Activated naive CD4-positive, alpha-beta T cell treated with anti-CD3 and anti-CD28 coated beads for 36 hours (primary cell): Measurements from ENCODE around the gene CD82. TPM values are rescaled to one million over a fixed set of nuclear protein-coding genes. Genes with fewer than 3 reads are reported as not detected.
"Not testable (repeated sequence)": the region's sequence is repeated elsewhere in the genome, so short reads cannot be mapped to it uniquely, and the experiment has no call there.

Experiments used
- CTCF ChIA-PET: fragments of 350-600 bp; sonication (Branson Sonifier 250); formaldehyde crosslinking; loops from one replicate; lab custom pipeline; 2021; ENCODE audit warnings: antibody characterized with exemption; lab: Charles Lee
- DNase-seq: peaks from one replicate; pipeline ENCODE4 v3.0.0-alpha.2; 2020
- H3K27ac Mint-ChIP-seq: one replicate; pipeline ENCODE4 v1.8.0; 2021; ENCODE audit warnings: mild to moderate bottlenecking, mixed read lengths
- H3K27me3 Mint-ChIP-seq: one replicate; pipeline ENCODE4 v1.8.0; 2021; ENCODE audit warnings: low read depth, mixed read lengths
- H3K36me3 Mint-ChIP-seq: one replicate; pipeline ENCODE4 v1.8.0; 2021; ENCODE audit warnings: low read depth, mixed read lengths
- H3K4me1 Mint-ChIP-seq: one replicate; pipeline ENCODE4 v1.8.0; 2021; ENCODE audit warnings: low read depth, mixed read lengths
- H3K4me3 Mint-ChIP-seq: one replicate; pipeline ENCODE4 v1.8.0; 2021; ENCODE audit warnings: mild to moderate bottlenecking, moderate library complexity, mixed read lengths
- H3K9me3 Mint-ChIP-seq: one replicate; pipeline ENCODE4 v1.8.0; 2021; ENCODE audit warnings: mixed read lengths
- intact Hi-C: fragments of 100-400 bp; cut with micrococcal nuclease; formaldehyde crosslinking; loops from one replicate; pipeline ENCODE4 v1.15.1; 2023
- total RNA-seq, 2 experiments: library from RNA; stranded (reverse); gene quantifications; one replicate each; pipeline ENCODE4 v1.2.3, GENCODE V29; 2021

Gene CD82
- total RNA-seq, 2 experiments from 2014 or later = 140 to 141 TPM

DNA sequence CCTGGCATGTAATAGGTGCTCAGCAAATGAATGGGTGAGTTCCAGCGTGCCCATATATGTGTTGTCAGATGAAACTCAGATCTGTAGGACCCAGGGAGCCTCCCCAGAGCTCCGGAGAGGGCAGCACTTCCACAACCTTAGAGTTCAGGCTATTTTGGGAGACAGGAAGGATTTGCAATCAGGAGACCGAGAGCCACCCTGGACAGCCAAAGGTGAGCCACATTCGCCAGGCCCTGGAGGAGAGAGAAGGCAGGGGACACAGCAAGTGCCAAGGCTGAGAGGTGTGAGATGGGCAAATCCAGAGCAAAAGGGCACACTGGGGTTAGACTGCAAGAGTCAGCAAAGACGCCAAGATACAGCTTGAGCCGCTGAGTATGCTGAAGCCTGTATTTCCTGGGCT, 66.4 kb downstream of the CD82 start:
- CTCF ChIA-PET = interaction anchor here (0.8 to 4.5 kb wide), 6 partner anchors 9 to 108 kb away, joined by 3 to 30 read pairs (median 5); no protein-coding TSS in a partner anchor
- intact Hi-C loops = loop anchor here (1.0 kb wide), 1 partner anchor 75 kb away; no protein-coding TSS in a partner anchor
- no peak overlapping the region for H3K27ac Mint-ChIP-seq
- H3K9me3 Mint-ChIP-seq = no peaks in the 10 kb centered on the region
- no peak for DNase-seq
- H3K4me3 Mint-ChIP-seq = no peak overlapping the region
- H3K36me3 Mint-ChIP-seq = no peaks in the 10 kb centered on the region
- H3K27me3 Mint-ChIP-seq = peaks cover 2% of the 10 kb centered on the region
- H3K4me1 Mint-ChIP-seq = peaks cover 11% of the 10 kb centered on the region

DNA sequence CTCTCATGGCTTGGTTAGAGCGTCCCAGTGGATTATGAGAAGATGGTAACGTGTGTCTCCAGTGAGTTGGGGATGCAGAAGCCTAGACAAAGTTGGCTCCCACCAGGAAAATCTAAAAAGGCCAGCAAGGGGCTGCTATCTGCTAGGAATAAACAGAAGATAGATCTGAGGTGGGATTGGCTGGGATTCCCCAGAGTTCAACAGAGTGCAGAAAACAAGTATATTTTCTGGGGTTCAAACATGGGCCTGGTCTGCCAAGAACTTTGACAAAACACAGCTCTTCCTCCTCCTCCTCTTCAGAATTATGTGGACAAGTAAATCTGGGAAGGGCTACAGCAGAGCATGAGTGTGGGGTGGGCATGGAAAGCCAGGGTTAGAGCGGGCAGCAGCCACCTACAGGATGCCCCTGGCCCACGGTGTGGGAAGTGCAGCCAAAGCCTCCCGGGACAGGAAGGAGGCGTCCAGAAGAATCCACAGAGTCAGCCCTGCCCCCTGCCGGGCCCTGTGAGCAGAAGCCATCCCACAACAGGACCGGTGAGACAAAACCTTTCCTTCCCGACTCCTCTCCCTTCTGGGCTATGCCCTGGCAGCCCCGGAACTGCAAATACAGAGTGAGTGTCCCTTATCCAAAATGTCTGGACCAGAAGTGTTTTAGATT, 67.1 kb downstream of the CD82 start:
- intact Hi-C loops = loop anchor here (1.0 kb wide), 2 partner anchors 75 to 279 kb away; no protein-coding TSS in a partner anchor
- Mint-ChIP-seq H3K9me3 (no peaks in the 10 kb centered on the region), H3K4me1 (peaks cover 11% of the 10 kb centered on the region), H3K4me3 (no peak overlapping the region), H3K27ac (no peak overlapping the region), H3K27me3 (peaks cover 2% of the 10 kb centered on the region), H3K36me3 (no peaks in the 10 kb centered on the region)
- peak; percentile 70 for DNase-seq
- CTCF ChIA-PET = interaction anchor here (0.8 to 4.5 kb wide), 9 partner anchors 8 to 143 kb away, joined by 3 to 30 read pairs (median 5); partner anchors contain the start of gene CD82

DNA sequence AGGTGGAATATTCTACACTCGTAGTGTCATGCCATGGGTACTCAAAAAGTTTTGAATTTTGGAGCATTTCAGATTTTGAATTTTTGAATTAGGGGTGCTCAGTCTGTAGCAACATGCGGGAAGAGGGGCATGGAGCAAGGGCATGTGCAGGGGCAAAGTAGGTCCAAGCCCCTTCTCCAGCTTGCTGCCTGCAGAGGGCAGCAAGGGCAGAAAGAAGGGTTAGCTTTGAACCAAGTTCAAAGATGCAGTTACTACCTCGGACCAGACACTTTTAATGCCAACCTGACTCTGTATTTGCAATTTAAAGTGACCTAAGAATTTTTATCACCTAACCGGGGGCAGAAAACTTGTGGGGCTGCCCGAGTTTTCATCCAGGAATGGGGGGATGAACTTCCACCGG, 68.2 kb downstream of the CD82 start:
- no peaks in the 10 kb centered on the region for H3K9me3 Mint-ChIP-seq
- DNase-seq = no peak
- no peak overlapping the region for H3K4me3 Mint-ChIP-seq
- intact Hi-C loops = loop anchor here (1.0 kb wide), 1 partner anchor 278 kb away; no protein-coding TSS in a partner anchor
- H3K27me3 Mint-ChIP-seq = peaks cover 2% of the 10 kb centered on the region
- H3K27ac Mint-ChIP-seq = no peak overlapping the region
- H3K36me3 Mint-ChIP-seq = no peaks in the 10 kb centered on the region
- H3K4me1 Mint-ChIP-seq = peaks cover 11% of the 10 kb centered on the region
- CTCF ChIA-PET = interaction anchor here (0.7 to 4.5 kb wide), 8 partner anchors 12 to 395 kb away, joined by 3 to 30 read pairs (median 4); no protein-coding TSS in a partner anchor

DNA sequence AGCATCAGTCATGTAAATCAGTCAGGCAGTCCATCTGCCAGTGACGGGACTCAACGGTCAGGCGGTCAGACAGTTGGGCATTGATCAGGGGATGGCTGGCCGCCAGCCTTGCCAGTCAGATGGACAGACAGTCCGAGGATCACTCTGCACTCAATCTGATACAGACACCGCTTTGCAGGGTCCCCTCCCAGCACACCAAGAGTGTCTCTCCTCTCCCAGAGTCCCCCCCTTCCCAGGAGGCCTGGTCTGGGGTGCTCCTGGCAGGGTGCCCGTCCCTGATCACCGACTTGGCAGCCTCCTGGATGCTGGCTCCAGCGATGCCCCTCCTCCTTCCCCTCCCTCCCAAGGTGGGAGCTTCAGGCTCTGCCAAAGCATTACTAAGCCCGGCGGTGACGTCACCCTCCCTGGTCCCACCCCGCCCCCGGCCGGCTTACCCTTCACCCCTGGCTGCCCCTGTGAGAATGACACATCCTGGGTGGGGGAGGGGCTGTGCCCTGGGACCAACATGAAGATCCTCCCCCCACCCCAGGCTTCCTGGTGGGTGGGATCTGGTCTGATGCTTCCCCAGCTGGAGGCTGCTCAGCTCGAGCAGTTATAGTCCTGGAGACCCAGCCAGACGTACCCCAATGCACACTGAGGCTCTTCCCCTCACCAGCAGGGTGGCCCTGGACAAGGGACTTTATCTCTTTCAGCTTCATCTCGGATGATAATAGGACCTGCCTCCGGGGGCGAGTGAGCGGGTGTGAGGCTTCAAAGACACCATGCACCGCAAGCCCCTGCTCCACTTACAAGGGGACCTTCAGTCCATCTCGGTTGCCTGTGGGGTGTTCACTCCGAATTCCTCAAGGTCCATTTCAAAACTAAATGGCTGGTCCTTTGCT, 69.2 kb downstream of the CD82 start:
- no peak overlapping the region for H3K27ac Mint-ChIP-seq
- H3K9me3 Mint-ChIP-seq = no peaks in the 10 kb centered on the region
- no peak overlapping the region for H3K4me3 Mint-ChIP-seq
- intact Hi-C loops = no loop called here
- H3K27me3 Mint-ChIP-seq = peaks cover 2% of the 10 kb centered on the region
- peaks cover 11% of the 10 kb centered on the region for H3K4me1 Mint-ChIP-seq
- no peak for DNase-seq
- H3K36me3 Mint-ChIP-seq = no peaks in the 10 kb centered on the region
- CTCF ChIA-PET = interaction anchor here (0.7 to 4.5 kb wide), 6 partner anchors 13 to 396 kb away, joined by 3 to 30 read pairs (median 4); no protein-coding TSS in a partner anchor

DNA sequence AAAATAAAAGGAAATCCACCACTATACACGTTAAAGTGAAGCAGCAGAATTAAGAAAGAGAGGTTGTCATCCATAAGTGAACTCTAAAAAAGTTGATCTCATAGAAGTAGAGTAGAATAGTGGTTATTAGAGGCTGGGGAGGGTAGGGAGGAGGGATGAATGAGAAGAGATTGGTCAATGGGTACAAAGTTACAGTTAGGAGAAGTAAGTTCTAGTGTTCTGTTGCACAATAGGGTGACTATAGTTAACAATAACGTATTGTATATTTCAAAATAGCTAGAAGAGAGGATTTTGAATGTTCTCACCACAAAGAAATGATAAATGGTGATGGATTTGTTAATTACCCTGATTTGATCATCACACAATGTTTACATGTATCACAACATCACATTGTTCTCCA, 72.0 kb downstream of the CD82 start:
- CTCF ChIA-PET = no interaction called here
- Mint-ChIP-seq H3K27me3 (peaks cover 2% of the 10 kb centered on the region), H3K4me3 (no peak overlapping the region), H3K36me3 (no peaks in the 10 kb centered on the region), H3K9me3 (peaks cover 7% of the 10 kb centered on the region), H3K27ac (no peak overlapping the region), H3K4me1 (peaks cover 11% of the 10 kb centered on the region)
- intact Hi-C loops = no loop called here
- DNase-seq = no peak

DNA sequence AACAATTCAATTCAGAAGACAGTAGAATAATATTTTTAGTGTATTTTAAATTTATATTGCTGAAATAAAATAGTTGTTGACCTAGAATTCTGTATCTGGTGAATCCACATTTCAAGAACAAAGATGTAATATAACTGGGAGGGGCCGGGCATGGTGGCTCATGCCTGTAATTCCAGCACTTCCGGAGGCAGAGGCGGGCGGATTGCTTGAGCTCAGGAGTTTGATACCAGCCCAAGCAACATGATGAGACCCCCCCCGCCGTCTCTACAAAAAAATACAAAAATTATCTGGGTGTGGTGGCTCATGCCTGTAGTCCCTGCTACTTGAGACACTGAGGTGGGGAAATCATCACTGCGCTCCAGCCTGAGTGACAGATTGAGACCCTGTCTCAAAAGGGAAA, 72.6 kb downstream of the CD82 start:
- intact Hi-C loops = no loop called here
- H3K27ac Mint-ChIP-seq = no peak overlapping the region
- CTCF ChIA-PET = no interaction called here
- no peaks in the 10 kb centered on the region for H3K36me3 Mint-ChIP-seq
- peaks cover 7% of the 10 kb centered on the region for H3K4me1 Mint-ChIP-seq
- H3K9me3 Mint-ChIP-seq = peaks cover 11% of the 10 kb centered on the region
- H3K4me3 Mint-ChIP-seq = no peak overlapping the region
- H3K27me3 Mint-ChIP-seq = peaks cover 2% of the 10 kb centered on the region
- no peak for DNase-seq

DNA sequence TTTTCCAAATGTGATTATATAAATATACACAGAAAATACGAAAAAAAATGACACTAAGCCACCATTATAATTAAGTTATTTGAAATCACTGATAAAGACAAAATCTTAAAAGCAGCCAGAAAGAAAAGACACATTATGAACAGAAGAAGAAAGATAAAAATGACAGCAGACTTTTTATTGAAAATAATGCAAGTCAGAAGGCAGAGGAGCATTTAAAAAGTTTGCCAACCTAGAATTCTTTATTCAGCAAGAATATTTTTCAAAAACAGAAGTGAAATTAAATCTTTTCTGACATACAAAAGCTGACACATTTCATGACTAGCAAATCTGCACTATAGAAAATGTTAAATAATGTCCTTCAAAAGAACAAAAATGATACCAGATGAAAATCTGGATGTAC, 77.8 kb downstream of the CD82 start:
- Mint-ChIP-seq H3K27me3 (no peaks in the 10 kb centered on the region), H3K4me3 (no peak overlapping the region), H3K4me1 (no peaks in the 10 kb centered on the region), H3K36me3 (peaks cover 1% of the 10 kb centered on the region), H3K27ac (no peak overlapping the region), H3K9me3 (peaks cover 24% of the 10 kb centered on the region)
- no peak for DNase-seq
- intact Hi-C loops = no loop called here
- CTCF ChIA-PET = no interaction called here

DNA sequence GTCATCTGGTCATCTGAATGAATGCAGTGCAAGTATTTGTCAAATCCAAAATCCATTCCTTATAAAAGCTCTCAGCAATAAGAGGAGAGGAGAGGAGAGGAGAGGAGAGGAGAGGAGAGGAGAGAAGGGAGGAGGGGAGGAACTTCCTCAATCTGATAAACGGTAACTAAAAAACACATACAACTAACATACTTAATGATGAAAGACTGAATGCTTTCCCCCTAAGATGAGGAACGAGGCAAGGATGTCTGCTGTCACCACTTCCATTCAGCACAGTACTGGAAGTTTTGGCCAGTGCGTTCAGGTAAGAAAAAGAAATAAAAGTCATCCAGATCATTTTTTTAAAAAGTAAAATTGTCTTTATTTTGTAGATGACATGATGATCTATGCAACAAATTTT, 80.4 kb downstream of the CD82 start:
- Mint-ChIP-seq H3K36me3 (peaks cover 1% of the 10 kb centered on the region), H3K27ac (no peak overlapping the region), H3K4me1 (no peaks in the 10 kb centered on the region), H3K9me3 (peaks cover 24% of the 10 kb centered on the region), H3K27me3 (no peaks in the 10 kb centered on the region), H3K4me3 (no peak overlapping the region)
- intact Hi-C loops = no loop called here
- CTCF ChIA-PET = interaction anchor here (0.7 kb wide), 1 partner anchor 353 kb away, joined by 3 read pairs; no protein-coding TSS in a partner anchor
- no peak for DNase-seq

DNA sequence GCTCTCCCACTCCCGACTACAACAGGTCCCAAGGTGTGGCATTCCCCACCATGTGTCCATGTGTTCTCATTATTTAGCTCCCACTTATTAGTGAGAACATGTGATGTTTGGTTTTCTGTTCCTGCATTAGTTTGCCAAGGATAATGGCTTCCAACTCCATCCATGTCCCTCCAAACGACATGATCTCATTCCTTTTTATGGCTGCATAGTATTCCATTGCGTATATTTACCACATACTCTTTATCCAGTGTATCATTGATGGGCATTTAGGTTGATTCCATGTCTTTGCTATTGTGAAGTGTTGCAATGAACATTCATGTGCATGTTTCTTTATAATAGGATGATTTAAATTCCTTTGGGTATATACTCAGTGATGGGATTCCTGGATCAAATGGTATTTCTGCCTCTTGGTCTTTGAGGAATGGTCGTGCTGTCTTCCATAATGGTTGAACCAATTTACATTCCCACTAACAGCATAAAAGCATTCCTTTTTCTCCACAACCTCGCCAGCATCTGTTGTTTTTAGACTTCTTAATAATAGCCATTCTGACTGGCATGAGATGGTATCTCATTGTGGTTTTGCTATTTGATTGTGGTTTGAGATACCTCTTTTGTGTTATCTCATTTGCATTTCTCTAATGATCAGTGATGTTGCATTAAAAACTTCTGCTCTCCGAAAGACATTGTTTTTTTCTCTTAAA, 81.9 kb downstream of the CD82 start:
- H3K4me3 Mint-ChIP-seq, CTCF ChIA-PET, H3K4me1 Mint-ChIP-seq, intact Hi-C loops, H3K36me3 Mint-ChIP-seq, DNase-seq, H3K27ac Mint-ChIP-seq, H3K27me3 Mint-ChIP-seq: not testable (repeated sequence)
- H3K9me3 Mint-ChIP-seq = peaks cover 18% of the 10 kb centered on the region

DNA sequence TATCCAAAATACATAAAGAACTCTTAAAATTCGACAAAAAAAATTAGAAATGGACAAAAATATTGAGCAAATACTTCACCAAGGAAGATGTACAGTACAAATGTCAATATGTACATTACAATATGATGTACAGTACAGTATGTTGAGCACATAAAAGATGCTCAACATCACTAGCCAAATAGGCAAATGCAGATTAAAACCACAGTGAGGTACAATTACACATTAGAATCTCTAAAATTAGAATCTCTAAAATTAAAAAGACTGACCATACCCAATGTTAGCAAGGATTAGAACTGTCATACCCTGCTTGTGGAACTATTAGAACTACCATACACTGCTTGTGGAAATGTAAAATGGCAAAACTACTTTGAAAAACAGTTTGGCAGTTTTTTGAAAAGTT, 82.6 kb downstream of the CD82 start:
- CTCF ChIA-PET = no interaction called here
- intact Hi-C loops = no loop called here
- peaks cover 13% of the 10 kb centered on the region for H3K9me3 Mint-ChIP-seq
- H3K4me1 Mint-ChIP-seq = no peaks in the 10 kb centered on the region
- DNase-seq = no peak
- H3K27ac Mint-ChIP-seq = no peak overlapping the region
- peaks cover 4% of the 10 kb centered on the region for H3K27me3 Mint-ChIP-seq
- H3K36me3 Mint-ChIP-seq = peaks cover 1% of the 10 kb centered on the region
- no peak overlapping the region for H3K4me3 Mint-ChIP-seq

DNA sequence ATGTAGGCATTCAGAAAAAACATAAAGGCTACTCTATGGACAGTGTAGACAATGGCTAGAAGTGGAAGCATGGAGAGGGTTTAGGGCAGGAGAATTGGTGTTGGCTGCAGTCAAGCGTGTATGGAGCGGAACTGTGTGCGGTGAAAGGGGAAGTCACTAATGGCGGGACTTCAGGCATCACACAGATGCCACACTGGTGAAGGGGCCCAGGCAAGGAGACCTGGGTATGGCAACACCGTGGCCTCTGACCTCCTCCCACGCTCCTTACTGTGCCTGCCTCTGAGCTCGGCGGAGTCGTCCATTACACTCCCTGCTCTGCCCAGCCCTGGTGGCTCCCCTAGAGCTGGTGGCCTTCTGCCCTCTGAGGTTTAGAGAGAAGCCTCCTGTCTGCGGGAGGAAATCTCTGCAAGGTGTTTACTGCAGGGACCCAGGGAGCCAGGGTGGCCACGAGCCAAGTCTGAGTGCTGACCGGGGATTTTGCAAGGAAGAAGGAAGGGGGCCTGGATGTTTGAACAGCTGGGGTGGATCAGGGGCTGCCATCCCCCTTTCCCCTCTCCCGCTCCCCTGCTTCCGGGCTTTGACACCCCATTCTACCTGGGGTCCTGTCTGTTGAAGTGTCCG, 86.2 kb downstream of the CD82 start:
- no peak overlapping the region for H3K4me3 Mint-ChIP-seq
- peaks cover 3% of the 10 kb centered on the region for H3K9me3 Mint-ChIP-seq
- H3K36me3 Mint-ChIP-seq = no peaks in the 10 kb centered on the region
- CTCF ChIA-PET = no interaction called here
- H3K27me3 Mint-ChIP-seq = peaks cover 4% of the 10 kb centered on the region
- H3K27ac Mint-ChIP-seq = no peak overlapping the region
- no peaks in the 10 kb centered on the region for H3K4me1 Mint-ChIP-seq
- no peak for DNase-seq
- intact Hi-C loops = no loop called here
